ENCODE data around the gene CROCC2. TPM values are rescaled to one million over a fixed set of nuclear protein-coding genes. Genes with fewer than 3 reads are reported as not detected.

CROCC2 gene
- total RNA-seq, 2 donors from 2014 or later = not detected

DNA sequence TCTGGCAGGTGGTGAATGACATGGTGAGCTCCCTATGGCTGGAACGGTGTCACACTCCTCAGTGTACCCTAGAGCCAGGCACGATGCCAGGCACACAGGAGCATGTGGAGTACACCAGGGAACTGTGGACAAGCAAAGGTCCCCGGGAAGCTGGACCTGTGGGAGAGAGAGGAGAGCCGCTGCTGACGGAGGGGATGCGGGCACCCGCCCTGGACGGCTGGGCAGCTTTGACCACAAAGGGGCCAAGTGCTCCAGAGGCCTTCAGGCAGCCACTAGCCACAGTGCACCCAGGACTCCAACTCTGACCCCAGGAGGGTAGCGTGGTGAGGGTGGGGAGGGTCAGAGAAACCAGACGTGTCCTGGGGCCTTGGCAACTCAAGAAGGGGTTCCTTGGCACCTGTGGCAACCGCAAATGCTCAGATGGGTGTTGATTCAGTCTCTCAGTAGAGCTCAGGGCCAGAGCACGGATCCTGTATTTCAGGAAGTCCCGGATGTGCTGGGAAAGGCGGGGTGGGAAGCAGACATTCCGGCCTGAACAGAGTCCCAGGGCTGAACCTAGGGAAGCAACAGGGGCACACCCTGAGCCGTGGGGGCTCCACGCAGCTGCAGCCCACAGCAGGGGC, 7.9 kb upstream of the CROCC2 start:
- Histone ChIP-seq H3K27ac (no peak overlapping the region), H3K4me1 (ENCODE audit: control insufficient read depth in 1 of 2, low read depth in 2 of 2) (no peaks in the 10 kb centered on the region), H3K36me3 (no peaks in the 10 kb centered on the region), H3K4me3 (no peak overlapping the region), H3K27me3 (replicated peaks; ENCODE audit: insufficient read depth) (no peaks in the 10 kb centered on the region), H3K9me3 (no peaks in the 10 kb centered on the region)
- no peak for ATAC-seq (ENCODE audit: insufficient number of reproducible peaks, low FRiP score, low read depth)
- no peak for TF ChIP-seq CTCF (IDR thresholded peaks at IDR 0.05)
- DNase-seq (ENCODE audit: low spot score) = no peak

- no peak for ATAC-seq (ENCODE audit: insufficient number of reproducible peaks, low FRiP score, low read depth)
- H3K27ac ChIP-seq = no peak overlapping the region
These were observed 7.2 kb upstream of the CROCC2 start for GRCh38 chr2:240898731-240899467.

DNA sequence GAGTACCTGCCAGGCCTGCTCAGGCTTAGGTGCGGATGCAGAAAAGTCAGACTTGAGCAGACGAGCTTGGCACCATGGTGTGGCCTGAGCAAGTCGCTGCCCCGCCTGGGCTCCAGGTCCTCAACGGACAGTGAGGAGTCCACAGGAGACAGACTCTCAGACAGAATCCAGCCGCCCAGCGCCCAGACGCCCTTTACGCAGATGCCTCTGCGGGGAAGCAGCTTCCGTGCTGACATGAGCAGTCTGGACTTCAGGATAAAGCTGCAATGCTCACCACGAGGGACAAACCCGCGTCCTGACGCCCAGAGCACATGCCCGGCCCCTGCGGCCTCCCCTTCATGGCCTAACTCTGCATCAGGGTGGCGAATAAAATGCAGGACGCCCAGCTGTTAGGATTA, 6.7 kb upstream of the CROCC2 start:
- Histone ChIP-seq H3K27me3 (replicated peaks; ENCODE audit: insufficient read depth) (no peaks in the 10 kb centered on the region), H3K4me3 (no peak overlapping the region), H3K36me3 (no peaks in the 10 kb centered on the region), H3K9me3 (no peaks in the 10 kb centered on the region), H3K27ac (no peak overlapping the region), H3K4me1 (ENCODE audit: control insufficient read depth in 1 of 2, low read depth in 2 of 2) (no peaks in the 10 kb centered on the region)
- TF ChIP-seq CTCF (IDR thresholded peaks at IDR 0.05) = no peak
- DNase-seq (ENCODE audit: low spot score) (no peak), ATAC-seq (ENCODE audit: insufficient number of reproducible peaks, low FRiP score, low read depth) (no peak)

More at GRCh38 chr2:240898731-240899467, 7.2 kb upstream of the CROCC2 start:
- TF ChIP-seq CTCF (IDR thresholded peaks at IDR 0.05) = no peak
- DNase-seq (ENCODE audit: low spot score) = no peak
- no peaks in the 10 kb centered on the region for H3K9me3 ChIP-seq
- no peaks in the 10 kb centered on the region for H3K36me3 ChIP-seq
- no peaks in the 10 kb centered on the region for H3K27me3 ChIP-seq (replicated peaks; ENCODE audit: insufficient read depth)
- no peak overlapping the region for H3K4me3 ChIP-seq
- H3K4me1 ChIP-seq (ENCODE audit: control insufficient read depth in 1 of 2, low read depth in 2 of 2) = no peaks in the 10 kb centered on the region

DNA sequence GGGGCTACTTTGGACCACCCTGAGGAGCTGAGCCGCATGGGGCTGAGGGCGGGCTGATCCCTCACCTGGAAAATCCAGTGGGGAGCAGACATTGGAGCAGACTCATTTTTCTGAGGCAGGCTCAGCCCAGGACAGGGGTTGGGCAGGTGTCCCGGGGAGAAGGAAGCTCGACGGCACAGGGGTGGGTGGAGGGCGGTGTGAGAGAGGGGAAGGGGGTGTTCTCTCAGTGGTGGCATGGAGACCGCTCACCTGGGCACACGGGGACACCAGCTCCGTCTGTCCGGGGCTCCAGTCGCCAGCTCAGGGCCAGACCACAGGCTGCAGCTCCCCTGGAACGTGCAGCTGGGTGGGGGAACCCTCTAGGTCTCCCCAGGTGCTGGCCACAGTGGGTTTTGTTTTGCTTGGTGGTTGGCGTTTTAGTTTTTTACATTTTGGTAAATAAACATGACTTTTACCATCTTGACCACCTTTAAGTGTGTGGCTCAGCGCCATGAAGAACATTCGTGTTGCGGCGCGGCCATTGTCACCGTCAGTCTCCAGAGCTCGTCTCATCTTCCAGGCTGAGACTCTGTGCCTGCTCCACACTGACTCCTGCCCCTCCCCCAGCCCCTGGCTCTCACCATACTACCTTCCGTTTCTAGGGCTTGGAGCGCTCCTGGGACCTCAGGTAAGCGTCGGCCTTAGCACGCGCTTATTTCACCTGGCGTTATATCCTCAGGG, 5.8 kb upstream of the CROCC2 start:
- TF ChIP-seq CTCF (IDR thresholded peaks at IDR 0.05) = no peak
- no peak for DNase-seq (ENCODE audit: low spot score)

GRCh38 chr2:240901986-240902614, 4.0 kb upstream of the CROCC2 start:
- no peak for TF ChIP-seq CTCF (IDR thresholded peaks at IDR 0.05)

More for the DNA sequence above, 5.8 kb upstream of the CROCC2 start:
- H3K4me3 ChIP-seq = no peak overlapping the region
- no peaks in the 10 kb centered on the region for H3K27me3 ChIP-seq (replicated peaks; ENCODE audit: insufficient read depth)
- no peak overlapping the region for H3K27ac ChIP-seq
- H3K36me3 ChIP-seq = no peaks in the 10 kb centered on the region
- no peaks in the 10 kb centered on the region for H3K4me1 ChIP-seq (ENCODE audit: control insufficient read depth in 1 of 2, low read depth in 2 of 2)
- H3K9me3 ChIP-seq = no peaks in the 10 kb centered on the region
- no peak for ATAC-seq (ENCODE audit: insufficient number of reproducible peaks, low FRiP score, low read depth)

More at GRCh38 chr2:240901986-240902614, 4.0 kb upstream of the CROCC2 start:
- Histone ChIP-seq H3K4me3 (no peak overlapping the region), H3K4me1 (ENCODE audit: control insufficient read depth in 1 of 2, low read depth in 2 of 2) (no peaks in the 10 kb centered on the region), H3K9me3 (no peaks in the 10 kb centered on the region), H3K27ac (no peak overlapping the region), H3K36me3 (no peaks in the 10 kb centered on the region), H3K27me3 (replicated peaks; ENCODE audit: insufficient read depth) (no peaks in the 10 kb centered on the region)
- no peak for DNase-seq (ENCODE audit: low spot score)
- no peak for ATAC-seq (ENCODE audit: insufficient number of reproducible peaks, low FRiP score, low read depth)
